Activated effector memory CD4-positive, alpha-beta T cell treated with anti-CD3 and anti-CD28 coated beads, Interleukin-2, amount 50 U/mL, for 16 hours (primary cell): ENCODE results near the gene TBX21.
"Not testable (repeated sequence)": the region's sequence is repeated elsewhere in the genome, so short reads cannot be mapped to it uniquely, and the experiment has no call there.

ENCODE experiments used
- DNase-seq: peaks from one replicate; pipeline ENCODE4 v3.0.0-alpha.2; 2020

The TBX21 gene

GRCh38 chr17:47733674-47734410 is 806 bp downstream of the TBX21 start:
- DNase-seq: peak; percentile 71

- no peak for DNase-seq
Observed at GRCh38 chr17:47735139-47735464, 2.1 kb downstream of the TBX21 start.

- DNase-seq: peak; percentile 65
Observed at GRCh38 chr17:47735536-47736011, 2.5 kb downstream of the TBX21 start.

GRCh38 chr17:47736501-47737495 is 3.8 kb downstream of the TBX21 start:
- peak; percentile 62 for DNase-seq

- no peak for DNase-seq
Observed at GRCh38 chr17:47738178-47738577, 5.1 kb downstream of the TBX21 start.

- no peak for DNase-seq
Observed at GRCh38 chr17:47739150-47739549, 6.1 kb downstream of the TBX21 start.

- DNase-seq: not testable (repeated sequence)
Observed at GRCh38 chr17:47739945-47740344, 6.9 kb downstream of the TBX21 start.

- no peak for DNase-seq
Observed at GRCh38 chr17:47741109-47741792, 8.2 kb downstream of the TBX21 start.

GRCh38 chr17:47741793-47742145 is 8.7 kb downstream of the TBX21 start:
- no peak for DNase-seq

- DNase-seq: peak; percentile 76
Observed at GRCh38 chr17:47742319-47743181, 9.5 kb downstream of the TBX21 start.

- DNase-seq: peak; percentile 56
Observed at GRCh38 chr17:47744168-47745036, 11.4 kb downstream of the TBX21 start.

- no peak for DNase-seq
Observed at GRCh38 chr17:47745037-47745380, 12.0 kb downstream of the TBX21 start.

- DNase-seq: no peak
Observed at GRCh38 chr17:47751471-47751870, 18.4 kb downstream of the TBX21 start.

- DNase-seq: no peak
Observed at GRCh38 chr17:47757386-47757785, 24.4 kb downstream of the TBX21 start.

GRCh38 chr17:47760409-47761140 is 27.5 kb downstream of the TBX21 start:
- no peak for DNase-seq

- DNase-seq: no peak
Observed at GRCh38 chr17:47762728-47763127, 29.7 kb downstream of the TBX21 start.

GRCh38 chr17:47763913-47764582 is 31.0 kb downstream of the TBX21 start:
- DNase-seq: no peak

GRCh38 chr17:47773649-47774048 is 40.6 kb downstream of the TBX21 start:
- DNase-seq: not testable (repeated sequence)

- DNase-seq: no peak
Observed at GRCh38 chr17:47774331-47774730, 41.3 kb downstream of the TBX21 start.

- no peak for DNase-seq
Observed at GRCh38 chr17:47774987-47775580, 42.0 kb downstream of the TBX21 start.
